Kidney capillary endothelial cell (primary cell): Measurements from ENCODE around the gene SLC16A13.
"Not testable (repeated sequence)": the region's sequence is repeated elsewhere in the genome, so short reads cannot be mapped to it uniquely, and the experiment has no call there.

ENCODE experiments used
- DNase-seq: peaks from one replicate; pipeline ENCODE4 v3.0.0-alpha.2; 2018; ENCODE audit warnings: low spot score

The SLC16A13 gene

DNA sequence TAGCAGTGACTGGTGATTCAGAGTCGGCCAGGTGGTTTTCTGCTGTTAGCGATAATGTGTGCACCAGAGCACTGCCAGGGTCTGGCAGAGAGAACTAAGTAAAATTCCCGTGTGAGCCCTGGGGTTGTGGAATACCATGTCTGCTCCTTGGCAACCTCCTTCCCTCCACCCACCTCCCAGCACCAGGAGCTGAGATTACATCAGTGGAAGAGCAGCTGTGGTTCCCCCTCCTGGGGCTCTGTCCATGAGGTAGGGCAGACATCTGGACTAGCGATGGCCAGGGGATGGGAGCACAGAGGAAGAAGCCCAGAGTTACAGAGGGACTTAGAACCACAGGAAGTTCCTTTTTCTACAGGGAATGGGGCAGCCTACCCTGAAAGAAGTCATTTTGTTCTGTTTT, 28.4 kb downstream of the SLC16A13 start:
- DNase-seq = no peak

DNA sequence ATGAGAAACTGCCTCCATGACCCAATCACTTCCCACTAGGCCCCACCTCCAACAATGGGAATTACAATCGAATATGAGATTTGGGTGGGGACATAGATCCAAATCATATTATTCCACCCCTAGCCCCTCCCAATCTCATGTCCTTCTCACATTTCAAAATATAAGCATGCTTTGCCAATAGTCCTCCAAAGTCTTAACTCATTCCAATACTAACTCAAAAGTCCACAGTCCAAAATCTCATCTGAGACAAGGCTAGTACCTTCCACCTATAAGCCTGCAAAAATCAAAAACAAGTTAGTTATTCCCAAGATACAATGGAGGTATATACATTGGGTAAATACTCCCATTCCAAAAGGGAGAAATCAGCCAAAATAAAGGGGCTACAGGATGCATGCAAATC, 31.4 kb downstream of the SLC16A13 start:
- DNase-seq = no peak

DNA sequence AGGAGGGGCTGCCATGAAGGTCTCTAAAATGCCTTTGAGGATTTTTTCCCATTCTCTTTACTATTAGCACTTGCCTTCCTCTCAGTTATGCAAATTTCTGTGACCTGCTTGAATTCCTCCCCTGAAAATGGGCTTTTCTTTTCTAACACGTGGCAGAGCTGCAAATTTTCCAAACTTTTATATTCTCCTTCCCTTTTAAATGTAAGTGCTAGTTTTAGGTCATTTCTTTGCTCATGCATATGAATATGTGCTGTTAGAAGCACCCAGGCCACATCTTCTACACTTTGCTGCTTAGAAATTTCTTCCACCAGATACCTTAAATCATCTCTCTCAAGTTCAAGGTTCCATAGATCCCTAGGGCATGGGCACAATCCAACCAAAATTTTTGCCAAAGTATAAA, 32.5 kb downstream of the SLC16A13 start:
- DNase-seq = no peak

DNA sequence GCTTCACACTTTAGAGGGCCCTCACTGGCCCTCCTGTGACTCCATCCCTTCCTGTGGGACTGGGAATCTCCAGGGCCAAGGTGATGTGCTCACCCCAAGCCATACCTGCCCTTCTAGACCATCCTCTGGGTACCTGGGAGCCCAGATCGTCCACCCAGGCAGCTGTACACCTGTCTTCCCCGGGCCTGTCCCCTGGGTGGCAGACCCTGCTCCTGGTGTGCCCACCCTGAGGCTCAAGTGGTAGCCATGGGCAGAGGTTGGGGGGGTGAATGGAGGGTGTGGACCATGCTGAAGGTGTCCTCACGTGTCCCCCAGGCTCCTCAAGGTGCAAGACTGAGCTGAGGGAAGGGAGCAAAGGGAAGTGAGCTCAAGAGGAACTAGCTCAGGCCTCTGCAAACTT, 34.9 kb downstream of the SLC16A13 start:
- no peak for DNase-seq

DNA sequence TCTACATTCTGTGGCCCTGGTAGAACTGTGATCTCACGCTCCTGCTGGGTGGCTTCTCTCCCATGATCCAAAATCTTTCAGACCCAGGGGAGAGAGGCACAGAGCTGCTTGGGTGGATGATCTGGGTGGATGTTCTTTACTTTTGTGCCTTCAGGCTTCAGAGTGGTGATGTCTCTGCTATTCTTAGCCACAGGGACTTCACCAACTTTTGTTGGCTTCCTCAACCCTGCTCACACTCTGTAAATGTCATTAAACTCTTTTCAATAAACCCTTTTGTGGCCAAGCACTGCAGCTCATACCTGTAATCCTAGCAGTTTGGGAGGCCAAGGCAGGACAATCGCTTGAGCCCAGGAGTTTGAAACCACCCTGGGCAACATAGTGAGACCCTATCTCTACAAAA, 36.6 kb downstream of the SLC16A13 start:
- DNase-seq = no peak

DNA sequence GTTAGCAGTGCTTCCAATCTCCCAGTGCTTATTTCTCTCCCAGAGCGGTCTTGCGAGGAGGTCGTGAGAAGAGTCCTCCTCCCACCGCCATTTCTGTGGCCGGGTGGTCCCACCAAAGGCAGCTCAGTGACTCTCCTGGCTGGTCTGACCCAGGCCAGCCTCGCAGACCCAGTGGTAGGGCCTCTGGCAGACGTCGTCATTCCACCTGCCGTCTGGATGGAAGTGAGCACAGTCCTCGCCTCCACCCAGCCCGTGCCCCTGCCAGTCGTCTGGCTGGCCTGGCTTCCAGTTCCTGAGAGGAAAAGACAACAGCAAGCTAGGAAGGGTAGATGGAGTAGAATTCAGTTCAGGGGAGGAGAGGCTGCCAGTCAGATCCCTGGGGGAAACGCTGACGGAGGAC, 39.1 kb downstream of the SLC16A13 start:
- no peak for DNase-seq

DNA sequence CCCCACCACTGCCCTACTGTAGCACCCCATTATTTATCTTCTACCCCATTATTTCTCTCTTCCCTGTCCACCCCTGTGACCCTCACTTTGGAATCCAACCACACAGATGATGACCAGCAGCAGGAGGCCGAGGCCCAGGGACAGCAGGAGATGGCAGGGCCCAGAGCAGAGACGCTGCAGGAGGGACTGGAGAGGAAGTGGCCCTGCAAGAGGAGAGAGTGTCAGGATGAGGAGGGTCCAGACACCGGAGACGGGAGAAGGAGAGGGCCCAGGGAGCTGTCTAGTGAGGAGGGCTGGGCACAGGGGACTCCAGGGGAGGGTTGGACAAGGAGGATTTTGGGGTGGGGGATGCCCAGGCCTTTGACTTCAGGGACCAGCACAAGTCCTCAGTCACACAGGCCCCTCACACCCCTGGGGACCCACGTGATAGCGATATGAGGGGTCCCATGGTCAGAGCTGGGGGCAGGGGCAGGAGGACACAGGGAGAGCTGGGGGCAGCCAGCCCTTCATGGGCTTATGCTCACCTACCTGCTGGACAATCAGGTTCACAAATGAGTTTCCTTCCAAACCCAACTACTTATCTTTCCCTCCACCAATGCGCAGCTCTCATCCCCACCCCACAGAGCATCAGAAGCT, 42.2 kb downstream of the SLC16A13 start:
- no peak for DNase-seq

DNA sequence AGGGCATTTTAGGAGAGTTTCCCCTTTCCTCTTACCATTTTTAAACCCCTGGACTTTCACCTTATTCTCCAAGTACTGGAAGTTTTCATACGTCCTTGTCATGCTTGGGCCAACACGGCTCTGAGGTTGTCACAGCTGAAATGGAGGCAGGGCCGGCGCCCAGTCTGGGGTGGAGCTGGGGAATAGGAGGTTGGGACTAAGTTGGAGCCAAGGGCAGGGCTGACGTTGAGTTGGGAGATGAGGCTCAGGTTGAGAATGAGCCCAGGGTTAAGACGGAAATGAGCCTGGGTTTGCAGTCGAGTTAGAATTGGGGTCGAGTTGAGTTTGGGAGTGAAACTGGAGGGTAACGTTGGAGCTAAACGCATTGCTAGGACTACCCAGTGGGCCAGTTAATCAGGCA, 42.9 kb downstream of the SLC16A13 start:
- DNase-seq = no peak

DNA sequence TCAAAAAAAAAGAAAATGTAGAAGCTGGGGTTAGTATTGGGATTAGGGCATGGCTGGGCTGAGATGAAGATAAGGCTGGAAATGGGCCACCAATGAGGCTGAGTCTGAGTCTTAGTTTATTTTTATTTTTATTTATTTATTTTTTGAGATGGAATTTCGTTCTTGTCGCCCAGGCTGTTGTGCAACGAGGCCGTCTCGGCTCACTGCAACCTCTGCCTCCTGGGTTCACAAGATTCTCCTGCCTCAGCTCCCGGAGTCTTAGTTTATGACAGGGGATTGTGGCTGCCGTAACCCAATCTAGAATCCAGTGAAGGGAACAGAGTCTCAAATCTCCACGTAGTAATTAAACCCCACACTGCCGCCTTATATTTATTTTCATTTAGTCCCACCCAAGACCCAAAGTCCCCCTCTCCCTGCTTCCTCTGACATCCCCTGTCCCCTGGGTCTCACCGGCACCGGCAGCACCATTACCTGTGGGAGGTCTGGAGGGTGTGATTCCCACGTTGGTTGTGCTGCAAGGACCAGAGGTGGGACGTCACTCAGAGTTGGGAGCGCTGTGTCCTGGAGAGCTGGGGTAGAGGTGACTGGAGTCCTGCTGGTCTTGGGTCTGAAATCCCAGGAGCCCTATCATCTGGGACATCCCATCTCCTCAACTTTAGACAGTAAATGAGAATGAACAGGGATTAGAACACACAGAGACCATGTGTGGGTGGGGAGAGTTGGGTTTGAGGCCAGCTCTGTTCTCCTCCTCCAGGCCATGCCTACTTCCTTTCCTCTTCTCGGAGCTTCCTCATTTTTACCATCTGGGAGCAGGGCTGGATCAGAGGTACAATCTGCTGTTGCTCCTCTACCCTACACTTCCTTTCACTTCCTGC, 44.0 kb downstream of the SLC16A13 start, which contains the start of gene CLEC10A:
TSS of gene CLEC10A (minus strand) at position 671 of the 875 bp plus-strand sequence. CDS start 1,439 bp downstream, outside the sequence.
- DNase-seq = no peak

DNA sequence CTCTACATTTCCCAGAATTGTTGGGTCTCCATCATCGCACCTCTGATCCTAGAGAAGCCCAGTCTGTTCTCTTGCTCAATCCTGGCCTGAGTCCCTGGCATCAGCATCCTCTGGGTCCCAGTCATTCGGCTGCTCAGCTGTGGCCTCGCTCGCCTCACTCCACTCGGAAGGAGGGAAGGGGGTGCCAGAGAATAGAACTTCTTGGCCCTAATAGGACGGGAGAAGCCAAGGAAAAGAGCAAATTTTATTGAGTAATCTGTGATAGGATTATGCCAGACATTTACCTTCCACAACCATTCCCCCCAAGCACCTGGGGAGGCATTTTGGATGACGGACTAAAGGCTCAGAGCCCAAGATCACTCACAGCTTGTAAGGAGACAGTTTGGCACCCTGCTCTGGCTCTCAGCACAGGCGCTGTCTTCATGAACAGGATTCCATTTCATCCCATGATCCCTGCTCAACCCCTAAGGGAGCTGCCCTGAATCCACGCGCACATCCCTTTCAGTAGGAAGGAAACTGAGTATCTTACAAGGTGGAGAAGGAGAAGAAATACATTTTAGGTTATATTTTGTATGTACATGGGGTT, 44.7 kb downstream of the SLC16A13 start:
- no peak for DNase-seq

DNA sequence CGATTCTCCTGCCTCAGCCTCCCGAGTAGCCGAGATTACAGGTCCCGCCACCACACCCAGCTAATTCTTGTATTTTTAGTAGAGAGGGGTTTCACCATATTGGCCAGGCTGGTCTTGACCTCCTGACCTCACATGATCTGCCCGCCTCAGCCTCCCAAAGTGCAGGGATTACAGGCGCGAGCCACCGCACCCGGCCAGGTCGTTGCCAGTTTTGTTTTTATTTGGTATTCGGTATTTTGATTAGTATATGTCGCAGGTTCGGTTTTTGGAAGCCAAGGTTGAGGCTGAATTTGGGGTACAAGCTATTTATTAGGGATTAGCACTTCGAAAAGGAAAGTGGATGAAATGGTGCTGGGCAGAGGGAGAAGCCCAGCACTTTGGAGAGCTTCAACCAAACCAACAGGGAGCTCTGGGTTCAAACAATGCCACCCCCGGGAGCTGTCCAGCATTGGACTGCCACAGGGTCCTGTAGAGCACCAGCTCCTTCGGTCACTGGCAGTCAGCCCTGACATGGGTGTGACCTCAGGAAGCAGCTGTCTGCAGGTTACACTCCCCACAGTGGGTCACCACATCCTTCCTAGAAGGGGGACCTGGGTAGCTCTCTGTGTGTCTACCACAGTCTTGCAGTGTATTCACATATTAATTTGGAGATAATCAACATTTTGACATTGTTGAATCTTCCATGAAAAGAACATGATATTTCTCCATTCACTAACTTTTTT, 45.7 kb downstream of the SLC16A13 start:
- no peak for DNase-seq

DNA sequence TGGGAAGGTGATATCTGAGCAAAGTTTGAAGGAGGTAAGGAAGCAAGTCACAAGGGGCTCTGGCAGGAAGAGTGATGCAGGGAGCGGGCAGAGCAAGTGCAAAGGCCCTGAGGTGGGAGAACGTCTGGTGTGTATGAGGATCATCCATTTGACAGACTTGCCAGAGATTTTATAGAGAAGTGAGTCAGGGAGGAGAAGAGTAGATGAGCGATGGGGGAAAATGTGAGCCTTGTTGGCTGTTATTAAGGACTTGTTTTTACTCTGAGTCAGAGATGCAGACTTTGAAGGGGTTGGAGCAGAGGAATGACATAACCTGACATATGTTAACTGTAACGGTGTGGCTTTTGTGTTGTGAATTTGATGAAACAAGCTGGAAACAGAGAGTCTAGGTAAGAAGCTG, 47.8 kb downstream of the SLC16A13 start:
- no peak for DNase-seq

DNA sequence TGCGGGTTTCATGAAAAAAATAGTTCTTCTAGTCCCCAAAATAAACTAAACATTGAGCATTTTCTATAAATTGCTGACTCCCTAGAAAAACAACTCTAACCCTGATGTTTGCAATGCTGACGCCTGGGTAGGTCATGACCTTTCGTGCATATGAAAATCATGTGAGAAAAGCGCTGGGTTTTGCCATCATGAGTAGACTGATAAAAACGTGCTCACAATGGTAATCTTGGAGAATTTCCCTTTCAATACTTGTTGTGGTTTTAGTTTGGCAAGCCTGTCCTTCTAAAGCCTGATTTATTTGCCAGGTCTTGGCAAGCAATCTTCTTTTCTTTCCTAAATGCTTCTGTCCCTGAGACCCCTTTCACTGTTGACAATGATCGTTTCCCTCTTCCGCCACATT, 48.3 kb downstream of the SLC16A13 start:
- DNase-seq = no peak

DNA sequence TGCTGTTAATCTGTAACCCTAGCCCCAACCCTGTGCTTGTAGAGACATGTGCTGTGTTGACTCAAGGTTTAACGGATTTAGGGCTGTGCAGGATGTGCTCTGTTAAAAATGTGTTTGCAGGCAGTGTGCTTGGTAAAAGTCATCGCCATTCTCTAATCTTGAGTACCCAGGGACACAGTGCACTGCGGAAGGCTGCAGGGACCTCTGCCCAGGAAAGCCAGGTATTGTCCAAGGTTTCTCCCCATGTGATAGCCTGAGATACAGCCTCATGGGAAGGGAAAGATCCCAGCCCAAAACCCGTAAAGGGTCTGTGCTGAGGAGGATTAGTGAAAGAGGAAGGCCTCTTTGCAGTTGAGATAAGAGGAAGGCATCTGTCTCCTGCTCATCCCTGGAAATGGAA, 52.6 kb downstream of the SLC16A13 start:
- not testable (repeated sequence) for DNase-seq

DNA sequence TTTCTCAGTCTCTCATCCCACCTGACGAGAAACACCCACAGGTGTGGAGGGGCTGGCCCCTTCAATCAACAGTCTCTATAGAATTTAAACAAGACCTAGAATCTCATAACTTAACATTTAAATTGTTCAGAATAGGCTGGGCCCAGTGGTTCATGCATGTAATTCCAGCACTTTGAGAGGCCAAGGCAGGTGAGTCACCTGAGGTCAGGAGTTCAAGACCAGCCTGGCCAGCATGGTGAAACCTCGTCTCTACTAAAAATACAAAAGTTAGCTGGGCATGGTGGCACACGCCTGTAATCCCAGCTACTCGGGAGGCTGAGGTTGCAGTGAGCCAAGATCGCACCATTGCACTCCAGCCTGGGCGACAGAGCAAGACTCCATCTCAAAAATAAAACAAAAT, 53.8 kb downstream of the SLC16A13 start:
- DNase-seq = not testable (repeated sequence)
